SU-DHL-6 (cell line): ENCODE data around the gene ZC3H18.

ENCODE experiments used
- EZH2phosphoT487 ChIP-seq: fragments of 200-600 bp; sonication (generic), shearing (Covaris generic); conservative IDR thresholded peaks from 2 replicates; pipeline ENCODE4 v1.6.1; 2018; ENCODE audit warnings: mild to moderate bottlenecking, antibody characterized with exemption, low read length, moderate library complexity, mixed read lengths
- TF ChIP-seq, protein P1 (sequence below): fragments of 200-600 bp; sonication (generic); IDR thresholded peaks from one replicate; pipeline ENCODE4 v1.5.1; 2017; ENCODE audit warnings: antibody characterized with exemption, mild to moderate bottlenecking, low read length, moderate library complexity; ENCODE audit not compliant: insufficient read depth, poor library complexity, severe bottlenecking

GRCh38 chr16:88534638-88535190 lies 35.5 kb upstream of the ZC3H18 start:
- TF ChIP-seq, protein P1, sequence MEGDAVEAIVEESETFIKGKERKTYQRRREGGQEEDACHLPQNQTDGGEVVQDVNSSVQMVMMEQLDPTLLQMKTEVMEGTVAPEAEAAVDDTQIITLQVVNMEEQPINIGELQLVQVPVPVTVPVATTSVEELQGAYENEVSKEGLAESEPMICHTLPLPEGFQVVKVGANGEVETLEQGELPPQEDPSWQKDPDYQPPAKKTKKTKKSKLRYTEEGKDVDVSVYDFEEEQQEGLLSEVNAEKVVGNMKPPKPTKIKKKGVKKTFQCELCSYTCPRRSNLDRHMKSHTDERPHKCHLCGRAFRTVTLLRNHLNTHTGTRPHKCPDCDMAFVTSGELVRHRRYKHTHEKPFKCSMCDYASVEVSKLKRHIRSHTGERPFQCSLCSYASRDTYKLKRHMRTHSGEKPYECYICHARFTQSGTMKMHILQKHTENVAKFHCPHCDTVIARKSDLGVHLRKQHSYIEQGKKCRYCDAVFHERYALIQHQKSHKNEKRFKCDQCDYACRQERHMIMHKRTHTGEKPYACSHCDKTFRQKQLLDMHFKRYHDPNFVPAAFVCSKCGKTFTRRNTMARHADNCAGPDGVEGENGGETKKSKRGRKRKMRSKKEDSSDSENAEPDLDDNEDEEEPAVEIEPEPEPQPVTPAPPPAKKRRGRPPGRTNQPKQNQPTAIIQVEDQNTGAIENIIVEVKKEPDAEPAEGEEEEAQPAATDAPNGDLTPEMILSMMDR = no peak
- no peak for TF ChIP-seq EZH2phosphoT487
